Neuronal stem cell (in vitro differentiated cells): ENCODE results near the gene IRGQ.

Experiments used
- DNase-seq: peaks from one replicate; pipeline ENCODE4 v3.0.0-alpha.2; 2013; ENCODE audit warnings: low spot score
- H2AFZ ChIP-seq: one replicate; pipeline ENCODE4 v1.6.1; 2013; ENCODE audit warnings: mild to moderate bottlenecking, low read length, inconsistent platforms
- H2AK5ac ChIP-seq: 2 replicates; pipeline ENCODE4 v1.6.1; 2013; ENCODE audit warnings: low read depth, mild to moderate bottlenecking, inconsistent platforms, low read length, moderate library complexity, mixed read lengths
- H2BK120ac ChIP-seq: 2 replicates; pipeline ENCODE4 v1.6.1; 2013; ENCODE audit warnings: low read depth, mild to moderate bottlenecking, inconsistent platforms, low read length, moderate library complexity, mixed read lengths
- H2BK12ac ChIP-seq: one replicate; pipeline ENCODE4 v1.6.1; 2013; ENCODE audit warnings: low read length, inconsistent platforms
- H2BK15ac ChIP-seq: 2 replicates; pipeline ENCODE4 v1.6.1; 2013; ENCODE audit warnings: mild to moderate bottlenecking, low read length, inconsistent platforms, mixed read lengths
- H2BK5ac ChIP-seq: one replicate; pipeline ENCODE4 v1.6.1; 2013; ENCODE audit warnings: inconsistent platforms, mild to moderate bottlenecking, low read length, moderate library complexity
- H3K14ac ChIP-seq: one replicate; pipeline ENCODE4 v1.6.1; 2013; ENCODE audit warnings: low read length, inconsistent platforms
- H3K18ac ChIP-seq: 2 replicates; pipeline ENCODE4 v1.6.1; 2013; ENCODE audit warnings: low read length, inconsistent platforms
- H3K23ac ChIP-seq: 2 replicates; pipeline ENCODE4 v1.6.1; 2013; ENCODE audit warnings: low read depth, mild to moderate bottlenecking, mixed read lengths, low read length, inconsistent platforms; ENCODE audit not compliant: poor library complexity
- H3K27ac ChIP-seq: replicated peaks from 3 replicates; pipeline ENCODE4 v1.5.1; 2013; ENCODE audit warnings: low read length, inconsistent platforms
- H3K27me3 ChIP-seq, 3 experiments: 2 replicates each; pipeline ENCODE4 v1.6.1; 2013; ENCODE audit warnings: low read length in 3 of 3, mild to moderate bottlenecking in 2 of 3, inconsistent platforms in 1 of 3, low read depth in 1 of 3, mixed read lengths in 1 of 3, moderate library complexity in 1 of 3; ENCODE audit not compliant: control insufficient read depth in 3 of 3, insufficient read depth in 3 of 3
- H3K36me3 ChIP-seq, 2 donors: replicated peaks in 1 of 2; 2 replicates each; pipeline ENCODE4 v1.6.1; 2013; ENCODE audit warnings: low read length in 2 of 2; ENCODE audit not compliant: control insufficient read depth in 2 of 2, insufficient read depth in 2 of 2
- H3K4ac ChIP-seq: 2 replicates; pipeline ENCODE4 v1.6.1; 2013; ENCODE audit warnings: inconsistent platforms, mild to moderate bottlenecking, low read length, moderate library complexity
- H3K4me1 ChIP-seq, 2 donors: 1 replicate in 1 of 2; 2 replicates in 1 of 2; pipeline ENCODE4 v1.6.1; 2013; ENCODE audit warnings: low read length in 2 of 2, low read depth in 1 of 2; ENCODE audit not compliant: control insufficient read depth in 2 of 2, insufficient read depth in 1 of 2
- H3K4me2 ChIP-seq: one replicate; pipeline ENCODE4 v1.6.1; 2013; ENCODE audit warnings: mild to moderate bottlenecking, low read length, inconsistent platforms; ENCODE audit not compliant: insufficient read depth, poor library complexity, severe bottlenecking
- H3K4me3 ChIP-seq, 2 donors: 2 replicates each; pipeline ENCODE4 v1.5.1; 2013; ENCODE audit warnings: low read length in 2 of 2, mild to moderate bottlenecking in 2 of 2, inconsistent platforms in 1 of 2, moderate library complexity in 1 of 2
- H3K79me1 ChIP-seq: one replicate; pipeline ENCODE4 v1.6.1; 2013; ENCODE audit warnings: low read depth, mild to moderate bottlenecking, inconsistent platforms, low read length, moderate library complexity
- H3K9ac ChIP-seq: one replicate; pipeline ENCODE4 v1.6.1; 2013; ENCODE audit warnings: mild to moderate bottlenecking, low read depth, low read length, inconsistent platforms; ENCODE audit not compliant: poor library complexity
- H3K9me3 ChIP-seq, 2 donors: replicated peaks in 1 of 2; 2 replicates each; pipeline versions ENCODE3 to v1.6.1; 2013; ENCODE audit warnings: low read length in 2 of 2, mild to moderate bottlenecking in 2 of 2, inconsistent platforms in 1 of 2, low read depth in 1 of 2, mixed read lengths in 1 of 2, moderate library complexity in 1 of 2; ENCODE audit not compliant: control insufficient read depth in 2 of 2, insufficient read depth in 1 of 2
- H4K8ac ChIP-seq: one replicate; pipeline ENCODE4 v1.6.1; 2013; ENCODE audit warnings: low read depth, mild to moderate bottlenecking, inconsistent platforms, low read length, moderate library complexity
- H4K91ac ChIP-seq: one replicate; pipeline ENCODE4 v1.6.1; 2013; ENCODE audit warnings: low read length, low read depth, mild to moderate bottlenecking, inconsistent platforms; ENCODE audit not compliant: poor library complexity
- WGBS, 2 donors: extraction: QIAGEN DNeasy Blood & Tissue Kit; methylation state at CpG; one replicate each; pipeline ENCODE4 v1.1.7; 2013; ENCODE audit warnings: missing lambda C conversion rate in 2 of 2, mixed read lengths in 1 of 2; ENCODE audit not compliant: insufficient read length in 2 of 2, insufficient replicate concordance in 1 of 2; ENCODE audit errors: extremely low coverage in 2 of 2; 5-methylcytosine and 5-hydroxymethylcytosine counted together

The IRGQ gene

DNA sequence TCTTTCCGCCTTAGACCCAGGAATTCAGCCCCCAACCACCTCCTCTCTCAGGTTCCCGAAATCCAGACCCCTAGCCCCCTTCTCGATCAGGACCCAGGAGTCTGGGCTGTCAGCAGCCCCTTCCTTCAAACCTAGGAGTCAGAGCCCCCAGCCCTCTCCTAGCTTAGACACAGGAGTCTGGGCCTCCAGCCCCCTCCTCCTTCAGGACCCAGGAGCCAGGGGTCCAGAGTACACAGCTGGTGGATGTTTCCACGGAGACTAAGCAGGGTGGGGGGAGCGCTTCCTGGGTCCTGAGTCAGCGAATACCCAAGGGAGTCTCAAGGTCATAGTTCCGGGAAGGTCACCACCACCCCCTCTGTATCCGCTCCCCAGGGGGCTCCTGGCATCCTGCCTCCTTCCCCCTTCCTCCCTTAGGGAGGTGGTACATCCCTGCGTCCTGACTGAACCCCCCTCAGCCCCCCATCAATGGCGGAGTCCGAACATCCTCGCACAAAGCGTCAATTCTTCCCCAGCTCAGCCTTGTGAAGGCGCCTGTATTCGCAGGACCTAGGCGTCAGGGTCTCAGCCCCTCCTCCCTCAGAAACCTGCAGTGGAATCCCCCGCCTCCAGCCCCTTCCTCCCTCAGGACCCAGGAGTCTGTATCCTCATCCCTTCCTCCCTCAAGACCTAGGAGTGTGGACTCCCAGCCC lies 39.1 kb upstream of the IRGQ start:
- H2AK5ac ChIP-seq = peak overlapping the region; percentile 80
- H3K4me2 ChIP-seq = peak overlapping the region; percentile 71
- H3K18ac ChIP-seq = peak overlapping the region; percentile 84
- peak; percentile 75 for DNase-seq
- H3K36me3 ChIP-seq = peaks cover 4 to 28% of the 10 kb centered on the region in 2 donors
- H3K9ac ChIP-seq = peak overlapping the region; percentile 26
- peak overlapping the region; percentile 68 for H2BK15ac ChIP-seq
- peak overlapping the region; percentile 94 for H3K27ac ChIP-seq
- H4K91ac ChIP-seq = no peak overlapping the region
- no peak overlapping the region for H3K4ac ChIP-seq
- H3K27me3 ChIP-seq = peaks cover 0 to 1% (median 0%) of the 10 kb centered on the region in 3 experiments
- peaks cover 26 to 42% of the 10 kb centered on the region in 2 donors for H3K4me1 ChIP-seq
- no peaks in the 10 kb centered on the region for H3K9me3 ChIP-seq
- H2BK5ac ChIP-seq = peak overlapping the region; percentile 70
- peaks cover 7% of the 10 kb centered on the region for H3K79me1 ChIP-seq
- WGBS, 2 donors = no CpG with 5 or more reads among the region's 17 CpGs
- H3K14ac ChIP-seq = no peak overlapping the region
- peak overlapping the region; percentile 97 for H2BK120ac ChIP-seq
- H4K8ac ChIP-seq = no peak overlapping the region
- no peak overlapping the region for H3K23ac ChIP-seq
- H3K4me3 ChIP-seq = peak overlapping the region; percentile 38 to 73
- H2BK12ac ChIP-seq = peak overlapping the region; percentile 4
- H2AFZ ChIP-seq = peak overlapping the region; percentile 77

DNA sequence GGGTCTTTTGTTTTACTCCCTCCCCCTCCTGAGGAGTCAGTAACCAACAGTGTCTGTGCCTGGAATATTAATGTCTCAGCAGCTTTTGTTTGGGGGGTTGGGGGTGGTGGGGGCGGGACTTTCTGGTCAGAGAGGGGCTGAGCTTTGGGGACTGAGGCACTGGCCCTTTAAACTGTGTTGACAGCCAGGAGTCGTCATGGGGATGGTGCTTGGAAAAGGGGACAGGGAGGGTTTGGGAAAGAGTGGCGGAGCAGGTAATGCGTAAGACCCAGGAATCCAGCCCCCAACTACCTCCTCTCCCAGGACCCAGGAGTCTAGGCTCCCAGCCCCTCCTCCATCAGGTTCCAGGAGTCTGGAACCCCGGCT lies 38.6 kb upstream of the IRGQ start:
- H3K27ac ChIP-seq = peak overlapping the region; percentile 94
- WGBS, 2 donors = no CpG with 5 or more reads among the region's 5 CpGs
- H3K27me3 ChIP-seq = no peaks in the 10 kb centered on the region
- H3K4me1 ChIP-seq = peaks cover 26 to 42% of the 10 kb centered on the region in 2 donors
- peak overlapping the region; percentile 84 for H3K18ac ChIP-seq
- peak overlapping the region; percentile 80 for H2AK5ac ChIP-seq
- H2BK12ac ChIP-seq = peak overlapping the region; percentile 4
- no peak overlapping the region for H3K4ac ChIP-seq
- H3K14ac ChIP-seq = no peak overlapping the region
- no peak overlapping the region for H4K91ac ChIP-seq
- peak overlapping the region; percentile 14 for H2BK15ac ChIP-seq
- no peak overlapping the region for H2AFZ ChIP-seq
- H3K4me3 ChIP-seq = peak overlapping the region in 1 of 2 donors; percentile 38
- H3K23ac ChIP-seq = no peak overlapping the region
- H4K8ac ChIP-seq = no peak overlapping the region
- peak overlapping the region; percentile 97 for H2BK120ac ChIP-seq
- H2BK5ac ChIP-seq = peak overlapping the region; percentile 70
- H3K4me2 ChIP-seq = peak overlapping the region; percentile 71
- H3K36me3 ChIP-seq = peaks cover 4 to 28% of the 10 kb centered on the region in 2 donors
- H3K9ac ChIP-seq = peak overlapping the region; percentile 26
- no peaks in the 10 kb centered on the region for H3K9me3 ChIP-seq
- DNase-seq = no peak
- peaks cover 6% of the 10 kb centered on the region for H3K79me1 ChIP-seq

DNA sequence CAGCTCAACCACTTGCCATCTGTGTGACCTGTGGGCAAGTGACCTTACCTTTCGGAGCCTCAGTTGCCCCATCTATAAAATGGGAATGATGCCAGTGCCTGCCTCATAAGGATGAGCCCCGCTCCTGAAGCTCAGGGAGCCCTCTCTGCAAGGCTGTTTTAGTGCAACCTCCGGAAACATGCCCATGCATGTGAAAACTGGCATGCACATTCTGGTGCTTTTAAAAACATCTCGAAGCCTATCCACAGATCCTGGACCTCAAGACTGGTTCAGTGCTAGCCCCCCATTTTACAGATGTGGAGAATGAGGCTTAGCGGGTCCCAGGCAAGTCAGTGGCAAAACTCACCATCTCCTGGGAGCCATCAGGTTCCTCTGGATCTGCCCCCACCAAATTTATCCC lies 38.1 kb upstream of the IRGQ start:
- H3K4me3 ChIP-seq = no peak overlapping the region
- no peak overlapping the region for H2BK12ac ChIP-seq
- no peak overlapping the region for H4K91ac ChIP-seq
- H3K4me2 ChIP-seq = no peak overlapping the region
- H3K23ac ChIP-seq = no peak overlapping the region
- no peak overlapping the region for H2BK5ac ChIP-seq
- H3K36me3 ChIP-seq = peaks cover 4 to 32% of the 10 kb centered on the region in 2 donors
- H4K8ac ChIP-seq = no peak overlapping the region
- peaks cover 6% of the 10 kb centered on the region for H3K79me1 ChIP-seq
- no peak overlapping the region for H3K14ac ChIP-seq
- no peak overlapping the region for H2AK5ac ChIP-seq
- WGBS, 2 donors = no CpG with 5 or more reads among the region's 5 CpGs
- no peak overlapping the region for H3K18ac ChIP-seq
- H2BK120ac ChIP-seq = no peak overlapping the region
- H3K4me1 ChIP-seq = peaks cover 26 to 42% of the 10 kb centered on the region in 2 donors
- no peak overlapping the region for H2AFZ ChIP-seq
- no peaks in the 10 kb centered on the region for H3K27me3 ChIP-seq
- no peak overlapping the region for H3K4ac ChIP-seq
- H3K27ac ChIP-seq = no peak overlapping the region
- H3K9me3 ChIP-seq = no peaks in the 10 kb centered on the region
- DNase-seq = no peak
- H2BK15ac ChIP-seq = no peak overlapping the region
- H3K9ac ChIP-seq = peak overlapping the region; percentile 47

DNA sequence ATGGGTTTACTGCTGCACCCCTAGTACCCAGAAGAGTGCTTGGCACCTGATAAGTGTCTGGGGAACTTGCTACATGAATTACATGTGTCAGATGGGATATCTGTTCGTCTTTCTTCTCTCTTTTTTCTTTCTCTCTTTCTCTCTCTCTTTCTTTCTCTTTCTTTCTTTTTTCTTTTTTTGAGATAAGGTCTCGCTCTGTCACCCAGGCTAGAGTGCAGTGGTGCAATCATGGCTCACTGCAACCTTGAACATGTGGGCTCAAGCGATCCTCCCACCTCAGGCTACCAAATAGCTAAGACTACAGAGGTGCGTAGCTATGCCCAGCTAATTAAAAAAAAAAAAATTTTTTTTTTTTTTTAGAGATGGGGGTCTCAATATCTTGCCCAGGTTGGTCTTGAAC lies 37.6 kb upstream of the IRGQ start:
- Histone ChIP-seq H3K9ac (no peak overlapping the region), H2BK5ac (no peak overlapping the region), H3K79me1 (peaks cover 6% of the 10 kb centered on the region), H3K4me2 (no peak overlapping the region), H3K27me3 (no peaks in the 10 kb centered on the region), H3K4me3 (no peak overlapping the region), H3K14ac (no peak overlapping the region), H2BK120ac (no peak overlapping the region), H2BK12ac (no peak overlapping the region), H3K36me3 (peaks cover 4 to 37% of the 10 kb centered on the region in 2 donors), H2BK15ac (no peak overlapping the region), H3K9me3 (no peaks in the 10 kb centered on the region), H3K23ac (no peak overlapping the region), H4K8ac (no peak overlapping the region), H3K4ac (no peak overlapping the region), H3K27ac (no peak overlapping the region), H3K4me1 (peaks cover 23 to 38% of the 10 kb centered on the region in 2 donors), H4K91ac (no peak overlapping the region), H2AFZ (no peak overlapping the region), H2AK5ac (no peak overlapping the region), H3K18ac (no peak overlapping the region)
- WGBS, 2 donors = no CpG with 5 or more reads among the region's 4 CpGs
- no peak for DNase-seq
